ENCODE results near the gene FTCD. TPM values are rescaled to one million over a fixed set of nuclear protein-coding genes. Genes with fewer than 3 reads are reported as not detected.

The FTCD gene
- total and polyA plus RNA-seq, 2 of the 4 experiments (the other 2 are of a cell fraction), result 0.55 TPM; not detected in 1

DNA sequence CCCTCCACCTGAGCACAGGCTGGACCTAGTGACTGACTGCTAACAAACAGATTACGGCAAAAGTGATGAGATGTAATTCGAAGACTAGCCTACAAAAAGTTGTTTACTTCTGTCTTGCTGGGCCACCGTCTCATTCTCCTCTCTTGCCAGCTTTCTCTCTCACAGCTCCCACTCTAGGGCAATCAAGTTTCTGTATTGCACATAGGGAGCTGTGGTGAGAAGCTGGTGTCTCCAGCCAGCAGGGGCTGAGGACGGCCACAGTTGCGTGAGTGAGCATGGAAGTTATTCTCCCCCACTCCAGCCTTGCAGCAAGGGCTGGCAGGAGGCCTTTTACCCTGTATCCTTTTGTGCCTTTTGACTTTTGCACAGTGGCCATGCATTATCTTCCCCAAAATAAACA is 66.1 kb downstream of the FTCD start:
- H3K27ac ChIP-seq (ENCODE audit: insufficient read depth, low read length), result no peak overlapping the region
- H3K14ac ChIP-seq (replicated peaks; ENCODE audit: low read depth, low read length), result no peak overlapping the region
- no peak overlapping the region for H3K4me3 ChIP-seq (ENCODE audit: insufficient read depth, low read depth, low read length)
- BruUV-seq (replicated peaks), result no TSS peak
- peaks cover 3% of the 10 kb centered on the region; the same call in 1 of the 2 replicates for H3K9me3 ChIP-seq (ENCODE audit: control insufficient read depth, insufficient read depth, low read length)
- dilution Hi-C loops (cut with HindIII; ENCODE audit: low sequenced_read_pairs, unreplicated experiment), result no loop called here
- H2BK120ac ChIP-seq (ENCODE audit: low read depth, low read length), result no peak overlapping the region
- H3K36me3 ChIP-seq (ENCODE audit: control insufficient read depth, insufficient read depth, low read length), result no peaks in the 10 kb centered on the region
- H3K4me2 ChIP-seq (ENCODE audit: low read depth, low read length), result no peak overlapping the region
- no peak overlapping the region for H4K91ac ChIP-seq (ENCODE audit: insufficient read depth, low read depth, low read length)
- no CpG with 5 or more reads among the region's 5 CpGs for WGBS, 2 experiments (ENCODE audit: extremely low coverage in 2 of 2, insufficient read length in 1 of 2)
- H4K5ac ChIP-seq (ENCODE audit: low read depth, low read length), result no peak overlapping the region
- H2BK15ac ChIP-seq (ENCODE audit: low read depth, low read length), result peak overlapping the region; percentile 41; the same call in 1 of the 3 replicates
- H3K27me3 ChIP-seq (ENCODE audit: control insufficient read depth, insufficient read depth, low read length), result no peaks in the 10 kb centered on the region
- DNase-seq, result no peak
- no peak overlapping the region for H3K56ac ChIP-seq (ENCODE audit: extremely low read depth, insufficient read depth, low read length)
- no peak overlapping the region for H2BK5ac ChIP-seq (ENCODE audit: low read depth, low read length, poor library complexity, severe bottlenecking)
- no peak overlapping the region for H3K23ac ChIP-seq (ENCODE audit: low read depth, low read length)
- H2AFZ ChIP-seq (replicated peaks; ENCODE audit: low read length, poor library complexity), result no peak overlapping the region
- TF ChIP-seq, protein P1, sequence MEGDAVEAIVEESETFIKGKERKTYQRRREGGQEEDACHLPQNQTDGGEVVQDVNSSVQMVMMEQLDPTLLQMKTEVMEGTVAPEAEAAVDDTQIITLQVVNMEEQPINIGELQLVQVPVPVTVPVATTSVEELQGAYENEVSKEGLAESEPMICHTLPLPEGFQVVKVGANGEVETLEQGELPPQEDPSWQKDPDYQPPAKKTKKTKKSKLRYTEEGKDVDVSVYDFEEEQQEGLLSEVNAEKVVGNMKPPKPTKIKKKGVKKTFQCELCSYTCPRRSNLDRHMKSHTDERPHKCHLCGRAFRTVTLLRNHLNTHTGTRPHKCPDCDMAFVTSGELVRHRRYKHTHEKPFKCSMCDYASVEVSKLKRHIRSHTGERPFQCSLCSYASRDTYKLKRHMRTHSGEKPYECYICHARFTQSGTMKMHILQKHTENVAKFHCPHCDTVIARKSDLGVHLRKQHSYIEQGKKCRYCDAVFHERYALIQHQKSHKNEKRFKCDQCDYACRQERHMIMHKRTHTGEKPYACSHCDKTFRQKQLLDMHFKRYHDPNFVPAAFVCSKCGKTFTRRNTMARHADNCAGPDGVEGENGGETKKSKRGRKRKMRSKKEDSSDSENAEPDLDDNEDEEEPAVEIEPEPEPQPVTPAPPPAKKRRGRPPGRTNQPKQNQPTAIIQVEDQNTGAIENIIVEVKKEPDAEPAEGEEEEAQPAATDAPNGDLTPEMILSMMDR (conservative IDR thresholded peaks at IDR 0.05; ENCODE audit: low read depth, low read length), result no peak
- TF ChIP-seq CHD1 (IDR thresholded peaks at IDR 0.05; ENCODE audit: low read depth, low read length) (no peak), BHLHE40 (IDR thresholded peaks at IDR 0.05; ENCODE audit: low read depth, low read length) (no peak), MXI1 (IDR thresholded peaks at IDR 0.05; ENCODE audit: borderline replicate concordance, low read depth, low read length) (no peak), NFE2L2 (IDR thresholded peaks at IDR 0.05; ENCODE audit: low read depth, low read length) (no peak), FOS (IDR thresholded peaks at IDR 0.05; ENCODE audit: low read depth, low read length) (no peak), POLR2A (IDR thresholded peaks at IDR 0.05; ENCODE audit: low read depth, low read length) (no peak), RCOR1 (IDR thresholded peaks at IDR 0.05; ENCODE audit: insufficient replicate concordance, low read length) (no peak), MAFK (IDR thresholded peaks at IDR 0.05; ENCODE audit: low read depth, low read length) (no peak), RFX5 (IDR thresholded peaks at IDR 0.05; ENCODE audit: low read depth, low read length) (no peak), RAD21 (IDR thresholded peaks at IDR 0.05; ENCODE audit: low read length) (no peak), SMC3 (IDR thresholded peaks at IDR 0.05; ENCODE audit: low read depth, low read length) (no peak), MAZ (IDR thresholded peaks at IDR 0.05; ENCODE audit: borderline replicate concordance, low read depth, low read length) (no peak), CEBPB (IDR thresholded peaks at IDR 0.05; ENCODE audit: low read depth, low read length) (no peak)
- TF ChIP-seq, protein P2, sequence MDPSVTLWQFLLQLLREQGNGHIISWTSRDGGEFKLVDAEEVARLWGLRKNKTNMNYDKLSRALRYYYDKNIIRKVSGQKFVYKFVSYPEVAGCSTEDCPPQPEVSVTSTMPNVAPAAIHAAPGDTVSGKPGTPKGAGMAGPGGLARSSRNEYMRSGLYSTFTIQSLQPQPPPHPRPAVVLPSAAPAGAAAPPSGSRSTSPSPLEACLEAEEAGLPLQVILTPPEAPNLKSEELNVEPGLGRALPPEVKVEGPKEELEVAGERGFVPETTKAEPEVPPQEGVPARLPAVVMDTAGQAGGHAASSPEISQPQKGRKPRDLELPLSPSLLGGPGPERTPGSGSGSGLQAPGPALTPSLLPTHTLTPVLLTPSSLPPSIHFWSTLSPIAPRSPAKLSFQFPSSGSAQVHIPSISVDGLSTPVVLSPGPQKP (IDR thresholded peaks at IDR 0.05; ENCODE audit: borderline replicate concordance, low read depth, low read length), result no peak
- TF ChIP-seq, protein P3, sequence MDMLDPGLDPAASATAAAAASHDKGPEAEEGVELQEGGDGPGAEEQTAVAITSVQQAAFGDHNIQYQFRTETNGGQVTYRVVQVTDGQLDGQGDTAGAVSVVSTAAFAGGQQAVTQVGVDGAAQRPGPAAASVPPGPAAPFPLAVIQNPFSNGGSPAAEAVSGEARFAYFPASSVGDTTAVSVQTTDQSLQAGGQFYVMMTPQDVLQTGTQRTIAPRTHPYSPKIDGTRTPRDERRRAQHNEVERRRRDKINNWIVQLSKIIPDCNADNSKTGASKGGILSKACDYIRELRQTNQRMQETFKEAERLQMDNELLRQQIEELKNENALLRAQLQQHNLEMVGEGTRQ (IDR thresholded peaks at IDR 0.05; ENCODE audit: low read depth, low read length), result no peak
- ChIA-PET CTCF (interaction anchor here (0.8 kb wide), 1 partner anchor 29 kb away, joined by 3 read pairs; no protein-coding TSS in a partner anchor), POLR2A (ENCODE audit: unreplicated experiment) (interaction anchor here (1.5 kb wide), 1 partner anchor 11 kb away, joined by 3 read pairs; no protein-coding TSS in a partner anchor)
- H3K4me1 ChIP-seq (ENCODE audit: control insufficient read depth, insufficient read depth, low read length), result peaks cover 17% of the 10 kb centered on the region
- ATAC-seq (ENCODE audit: low read depth), result no peak
- peak overlapping the region; percentile 1; the same call in 1 of the 2 replicates for H2AK5ac ChIP-seq (ENCODE audit: low read depth, low read length)
- in situ Hi-C loops (cut with MboI; ENCODE audit: low sequenced_read_pairs), result no loop called here
- H3K79me1 ChIP-seq (ENCODE audit: low read depth in 1 of 2, low read length in 2 of 2), result peaks cover 0 to 26% of the 10 kb centered on the region in 2 experiments; a peak in 2 of 4 replicates
- no peak overlapping the region for H3K4ac ChIP-seq (ENCODE audit: low read depth, low read length)
- no peak overlapping the region for H3K9ac ChIP-seq (ENCODE audit: low read depth, low read length)
- H4K20me1 ChIP-seq (ENCODE audit: insufficient read depth, low read length), result 0 out of 2 replicates have a peak, but pooled peaks cover 3% of the 10 kb centered on the region
- intact Hi-C loops (cut with micrococcal nuclease), result no loop called here
- no peak overlapping the region for H2AK9ac ChIP-seq (replicated peaks; ENCODE audit: low read depth, low read length, poor library complexity)
- peaks cover 14% of the 10 kb centered on the region for H3K9me1 ChIP-seq (ENCODE audit: insufficient read depth, low read length)
- no peak overlapping the region for H4K8ac ChIP-seq (ENCODE audit: low read depth in 2 of 2, low read length in 2 of 2)
- H2BK20ac ChIP-seq (ENCODE audit: low read depth, low read length), result peak overlapping the region; percentile 54; the same call in 1 of the 2 replicates
- no peak overlapping the region for H3K18ac ChIP-seq (ENCODE audit: low read depth, low read length)
